ENCODE results near the gene VEGFA. TPM values are rescaled to one million over a fixed set of nuclear protein-coding genes. Genes with fewer than 3 reads are reported as not detected.

Gene VEGFA
- total and polyA plus RNA-seq, 5 experiments from 2014 or later = 4.5 to 5.6 TPM; not detected in 3

GRCh38 chr6:43730634-43731033 lies 39.4 kb upstream of the VEGFA start:
- POLR2A ChIA-PET = no interaction called here
- ATAC-seq = no peak
- peaks cover 0 to 23% (median 21%) of the 10 kb centered on the region in 9 donors for H3K9me3 Mint-ChIP-seq

DNA sequence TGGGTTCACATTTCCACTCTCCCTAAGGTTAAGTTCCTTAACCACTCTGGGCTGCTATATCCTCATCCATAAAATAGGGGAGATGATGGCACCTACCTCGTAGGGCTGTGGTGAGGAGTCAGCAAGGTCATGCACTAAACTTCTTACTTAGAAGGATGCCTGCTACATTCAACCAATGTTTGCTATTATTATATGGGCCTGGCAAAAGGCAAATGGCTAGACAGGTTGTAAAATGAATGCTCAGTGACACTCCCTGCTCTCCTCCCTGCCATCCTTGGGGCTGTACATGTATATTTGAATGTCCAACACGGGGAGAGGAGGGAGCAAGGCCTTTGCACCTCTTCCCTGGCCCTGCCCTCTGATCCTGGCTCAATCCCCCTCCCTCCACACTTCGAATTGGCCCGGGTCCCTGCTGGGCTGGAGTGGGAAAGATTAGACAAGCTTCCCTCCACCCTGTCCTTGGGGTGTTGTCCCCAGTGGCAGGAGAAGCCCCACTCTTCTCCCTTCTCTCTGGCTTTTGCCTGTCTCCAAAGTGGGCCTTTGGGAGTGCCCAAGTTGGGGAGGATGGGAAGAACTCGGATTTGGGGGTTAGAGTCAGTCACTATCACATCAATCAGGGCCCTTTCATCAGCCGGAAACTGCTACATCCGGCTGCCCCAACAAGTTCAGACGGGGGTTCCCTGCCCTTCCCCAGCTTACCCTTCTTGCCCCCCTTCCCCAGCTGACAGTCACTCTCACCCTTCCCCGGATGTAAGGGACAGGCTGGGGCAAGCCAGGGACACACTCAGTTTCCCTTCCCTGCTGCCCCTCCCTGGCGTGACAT lies 36.3 kb upstream of the VEGFA start:
- Mint-ChIP-seq H3K9me3 (peaks cover 0 to 23% (median 21%) of the 10 kb centered on the region in 9 donors), H3K27ac (peak overlapping the region in 7 of 10 donors; percentile 6 to 87 (median 59)), H3K36me3 (peaks cover 0 to 12% (median 8%) of the 10 kb centered on the region in 3 donors), H3K4me3 (peak overlapping the region in 1 of 10 donors; percentile 63), H3K27me3 (peaks cover 0 to 6% (median 0%) of the 10 kb centered on the region in 5 donors), H3K4me1 (peaks cover 12 to 28% (median 19%) of the 10 kb centered on the region in 4 donors)
- POLR2A ChIA-PET = interaction anchor here (1.4 kb wide), 1 partner anchor 36 kb away, joined by 4 read pairs; the partner anchor contains the start of gene VEGFA
- peak in 6 of 10 donors; percentile 4 to 66 (median 46) for DNase-seq
- ATAC-seq = peak; percentile 39 to 99

More at GRCh38 chr6:43730634-43731033, 39.4 kb upstream of the VEGFA start:
- Mint-ChIP-seq H3K36me3 (peaks cover 0 to 12% (median 8%) of the 10 kb centered on the region in 3 donors), H3K4me1 (peaks cover 9 to 33% (median 19%) of the 10 kb centered on the region in 4 donors), H3K4me3 (no peak overlapping the region), H3K27ac (no peak overlapping the region), H3K27me3 (no peaks in the 10 kb centered on the region)
- no peak for DNase-seq

GRCh38 chr6:43734294-43734665 lies 35.7 kb upstream of the VEGFA start:
- peaks cover 0 to 12% (median 8%) of the 10 kb centered on the region in 3 donors for H3K36me3 Mint-ChIP-seq
- H3K4me3 Mint-ChIP-seq = peak overlapping the region in 1 of 10 donors; percentile 53
- peaks cover 12 to 28% (median 19%) of the 10 kb centered on the region in 4 donors for H3K4me1 Mint-ChIP-seq
- H3K27me3 Mint-ChIP-seq = peaks cover 0 to 6% (median 0%) of the 10 kb centered on the region in 5 donors
- peaks cover 0 to 23% (median 21%) of the 10 kb centered on the region in 9 donors for H3K9me3 Mint-ChIP-seq
- DNase-seq (no peak), ATAC-seq (no peak)
- POLR2A ChIA-PET = interaction anchor here (1.4 kb wide), 1 partner anchor 35 kb away, joined by 4 read pairs; the partner anchor contains the start of gene VEGFA
- H3K27ac Mint-ChIP-seq = peak overlapping the region in 2 of 10 donors; percentile 79 to 87

GRCh38 chr6:43735642-43736199 lies 34.3 kb upstream of the VEGFA start:
- POLR2A ChIA-PET = no interaction called here
- peaks cover 0 to 16% (median 13%) of the 10 kb centered on the region in 9 donors for H3K9me3 Mint-ChIP-seq
- H3K27ac Mint-ChIP-seq = no peak overlapping the region
- ATAC-seq (no peak), DNase-seq (no peak)
- no peak overlapping the region for H3K4me3 Mint-ChIP-seq
- H3K27me3 Mint-ChIP-seq = peaks cover 0 to 6% (median 0%) of the 10 kb centered on the region in 5 donors
- H3K4me1 Mint-ChIP-seq = peaks cover 12 to 28% (median 19%) of the 10 kb centered on the region in 4 donors
- H3K36me3 Mint-ChIP-seq = peaks cover 0 to 8% (median 7%) of the 10 kb centered on the region in 3 donors

- peaks cover 0 to 10% (median 7%) of the 10 kb centered on the region in 9 donors for H3K9me3 Mint-ChIP-seq
- peaks cover 0 to 2% (median 2%) of the 10 kb centered on the region in 3 donors for H3K36me3 Mint-ChIP-seq
- H3K27ac Mint-ChIP-seq = peak overlapping the region in 2 of 10 donors; percentile 76 to 80
- no peak overlapping the region for H3K4me3 Mint-ChIP-seq
- H3K27me3 Mint-ChIP-seq = peaks cover 0 to 6% (median 0%) of the 10 kb centered on the region in 5 donors
- DNase-seq (no peak), ATAC-seq (no peak)
- POLR2A ChIA-PET = no interaction called here
- H3K4me1 Mint-ChIP-seq = peaks cover 12 to 28% (median 19%) of the 10 kb centered on the region in 4 donors
Observed at GRCh38 chr6:43736211-43736786, 33.7 kb upstream of the VEGFA start.

GRCh38 chr6:43736844-43737243 lies 33.2 kb upstream of the VEGFA start:
- H3K27me3 Mint-ChIP-seq = peaks cover 0 to 6% (median 0%) of the 10 kb centered on the region in 5 donors
- no peak overlapping the region for H3K4me3 Mint-ChIP-seq
- no peak for ATAC-seq
- no peaks in the 10 kb centered on the region for H3K36me3 Mint-ChIP-seq
- POLR2A ChIA-PET = no interaction called here
- H3K9me3 Mint-ChIP-seq = peaks cover 0 to 6% (median 4%) of the 10 kb centered on the region in 9 donors
- peak overlapping the region in 2 of 10 donors; percentile 76 to 80 for H3K27ac Mint-ChIP-seq
- DNase-seq = no peak
- peaks cover 12 to 28% (median 19%) of the 10 kb centered on the region in 4 donors for H3K4me1 Mint-ChIP-seq

- no peak overlapping the region for H3K4me3 Mint-ChIP-seq
- DNase-seq (no peak), ATAC-seq (no peak)
- H3K9me3 Mint-ChIP-seq = peaks cover 0 to 4% (median 0%) of the 10 kb centered on the region in 9 donors
- peaks cover 12 to 28% (median 19%) of the 10 kb centered on the region in 4 donors for H3K4me1 Mint-ChIP-seq
- peaks cover 0 to 6% (median 0%) of the 10 kb centered on the region in 5 donors for H3K27me3 Mint-ChIP-seq
- H3K27ac Mint-ChIP-seq = peak overlapping the region in 1 of 10 donors; percentile 38
- POLR2A ChIA-PET = no interaction called here
- H3K36me3 Mint-ChIP-seq = no peaks in the 10 kb centered on the region
Observed at GRCh38 chr6:43737272-43738081, 32.5 kb upstream of the VEGFA start.

GRCh38 chr6:43738267-43738676 lies 31.7 kb upstream of the VEGFA start:
- Mint-ChIP-seq H3K36me3 (no peaks in the 10 kb centered on the region), H3K4me1 (peaks cover 12 to 26% (median 18%) of the 10 kb centered on the region in 4 donors), H3K9me3 (peaks cover 0 to 1% (median 0%) of the 10 kb centered on the region in 9 donors), H3K27me3 (peaks cover 0 to 6% (median 0%) of the 10 kb centered on the region in 5 donors), H3K27ac (peak overlapping the region in 4 of 10 donors; percentile 25 to 82 (median 46)), H3K4me3 (no peak overlapping the region)
- ATAC-seq = no peak
- POLR2A ChIA-PET = no interaction called here
- no peak for DNase-seq

DNA sequence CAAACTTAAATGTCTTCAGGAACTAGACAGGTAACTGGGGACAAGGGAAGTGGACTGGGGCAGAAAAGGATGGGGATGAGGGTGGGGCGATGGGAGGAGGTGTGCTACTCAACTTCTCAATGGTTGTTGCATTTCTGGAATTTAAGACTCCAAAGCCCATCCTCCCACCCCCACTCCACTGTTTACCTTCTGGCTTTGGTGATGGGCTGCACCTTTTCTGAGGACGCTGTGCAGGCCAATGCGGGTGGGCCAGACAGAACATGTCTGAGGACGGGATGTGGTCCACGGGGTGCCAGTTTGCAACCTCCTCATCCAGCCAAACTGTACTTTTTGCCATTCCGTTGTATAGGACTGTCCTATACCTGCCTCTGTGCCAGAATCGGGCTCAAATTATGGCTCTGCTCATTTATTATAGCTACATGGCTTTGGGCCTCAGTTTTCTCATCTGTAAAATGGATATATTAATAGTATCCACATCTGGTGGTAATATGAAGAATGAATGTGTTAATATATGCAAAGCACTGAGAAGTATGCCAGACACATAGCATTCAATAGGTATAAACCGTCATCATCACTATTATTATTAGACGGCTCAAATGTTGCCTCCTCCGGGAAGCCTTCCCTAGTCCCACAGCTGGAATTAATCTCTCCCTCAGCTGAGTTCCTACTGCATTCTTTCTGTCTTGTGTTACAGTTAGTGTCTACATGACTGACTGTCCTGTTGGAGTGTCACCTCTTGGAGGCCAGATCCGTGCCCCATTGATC lies 31.0 kb upstream of the VEGFA start:
- DNase-seq = no peak
- POLR2A ChIA-PET = no interaction called here
- H3K27ac Mint-ChIP-seq = no peak overlapping the region

DNA sequence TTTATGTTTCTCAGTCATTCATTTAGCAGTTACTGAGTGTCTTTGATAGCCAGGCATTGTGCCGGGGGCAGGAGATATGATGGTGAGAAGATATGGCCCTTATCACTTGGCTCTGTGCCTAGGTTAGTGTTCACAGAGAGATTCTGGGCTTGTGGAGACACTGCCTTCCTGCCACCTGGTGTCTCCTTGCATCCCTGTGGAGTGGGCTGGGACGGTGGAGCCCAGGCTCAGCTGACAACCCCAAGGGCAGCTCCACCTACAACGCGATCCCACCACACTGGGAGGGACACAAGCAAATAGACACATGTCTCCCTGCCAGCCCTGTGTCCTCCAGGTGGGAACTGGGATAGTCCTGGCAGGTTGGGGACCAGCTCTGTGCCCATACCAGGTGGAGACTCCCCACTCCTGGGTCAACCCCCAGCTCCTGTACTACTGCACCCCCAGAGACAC lies 30.3 kb upstream of the VEGFA start:
- Mint-ChIP-seq H3K4me1 (peaks cover 2 to 12% (median 8%) of the 10 kb centered on the region in 4 donors), H3K4me3 (no peak overlapping the region), H3K27ac (no peak overlapping the region), H3K27me3 (peaks cover 0 to 8% (median 1%) of the 10 kb centered on the region in 5 donors), H3K36me3 (no peaks in the 10 kb centered on the region), H3K9me3 (no peaks in the 10 kb centered on the region)
- DNase-seq = no peak
- POLR2A ChIA-PET = no interaction called here
- no peak for ATAC-seq

More for the DNA sequence above, 31.0 kb upstream of the VEGFA start:
- H3K4me1 Mint-ChIP-seq = peaks cover 6 to 18% (median 12%) of the 10 kb centered on the region in 4 donors
- H3K9me3 Mint-ChIP-seq = no peaks in the 10 kb centered on the region
- no peak for ATAC-seq
- H3K27me3 Mint-ChIP-seq = peaks cover 0 to 6% (median 0%) of the 10 kb centered on the region in 5 donors
- H3K36me3 Mint-ChIP-seq = no peaks in the 10 kb centered on the region
- no peak overlapping the region for H3K4me3 Mint-ChIP-seq

DNA sequence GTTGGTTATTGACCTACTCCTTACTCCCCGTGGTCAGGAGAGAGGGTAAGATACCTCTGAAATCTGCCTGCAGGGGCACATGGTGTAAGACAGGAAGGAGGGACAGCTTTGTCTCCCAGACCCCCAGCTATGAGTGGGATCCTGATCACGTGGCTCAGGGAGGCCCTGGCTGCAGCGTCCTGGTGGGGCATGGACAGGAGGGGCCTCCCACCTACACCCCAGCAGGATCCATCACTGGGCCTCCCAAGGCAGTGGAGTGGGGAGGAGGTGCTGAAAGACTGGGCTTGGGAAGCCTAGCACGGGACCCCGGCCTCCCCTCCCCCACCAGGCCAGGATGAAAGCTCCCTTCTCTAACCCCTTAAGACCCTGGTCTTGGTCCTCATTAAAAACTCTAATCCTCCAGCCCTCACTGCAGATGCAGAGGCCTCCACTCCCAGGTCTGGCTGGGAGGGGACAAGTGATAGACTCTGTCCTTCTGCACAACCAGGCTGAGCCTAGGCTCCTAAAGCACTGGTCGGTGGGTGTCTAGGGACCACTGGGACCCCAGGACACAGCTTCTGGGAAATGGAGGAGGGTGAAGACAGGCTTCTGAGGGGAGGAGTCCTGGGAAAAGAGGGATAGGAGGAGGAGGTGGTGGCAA lies 29.6 kb upstream of the VEGFA start:
- DNase-seq (no peak), ATAC-seq (no peak)
- Mint-ChIP-seq H3K27me3 (peaks cover 0 to 13% (median 1%) of the 10 kb centered on the region in 5 donors), H3K36me3 (no peaks in the 10 kb centered on the region), H3K9me3 (no peaks in the 10 kb centered on the region), H3K4me3 (no peak overlapping the region), H3K4me1 (peaks cover 0 to 9% (median 5%) of the 10 kb centered on the region in 4 donors), H3K27ac (no peak overlapping the region)
- POLR2A ChIA-PET = no interaction called here

All from naive thymus-derived CD8-positive, alpha-beta T cell (primary cell).